ENCODE data around the gene ATP6V0A1. TPM values are rescaled to one million over a fixed set of nuclear protein-coding genes. Genes with fewer than 3 reads are reported as not detected.

ATP6V0A1 gene
- total and polyA plus RNA-seq, 2 of the 4 experiments (the other 2 are of a cell fraction), result 18.8 to 34.0 TPM

- Histone ChIP-seq H2AK5ac (ENCODE audit: low read depth, low read length) (peak overlapping the region; percentile 100), H3K4ac (ENCODE audit: low read depth, low read length) (peak overlapping the region; percentile 100), H3K9ac (ENCODE audit: low read depth, low read length) (peak overlapping the region; percentile 83), H3K56ac (ENCODE audit: extremely low read depth, insufficient read depth, low read length) (peak overlapping the region; percentile 98), H4K20me1 (ENCODE audit: insufficient read depth, low read length) (no peaks in the 10 kb centered on the region; the same call in 1 of the 2 replicates), H3K27ac (ENCODE audit: insufficient read depth, low read length) (peak overlapping the region; percentile 99), H4K91ac (ENCODE audit: insufficient read depth, low read depth, low read length) (peak overlapping the region; percentile 100), H3K9me3 (ENCODE audit: control insufficient read depth, insufficient read depth, low read length) (no peaks in the 10 kb centered on the region), H3K4me1 (ENCODE audit: control insufficient read depth, insufficient read depth, low read length) (peaks cover 59% of the 10 kb centered on the region), H3K9me1 (ENCODE audit: insufficient read depth, low read length) (peaks cover 34% of the 10 kb centered on the region), H3K14ac (replicated peaks; ENCODE audit: low read depth, low read length) (peak overlapping the region; percentile 99), H2BK20ac (ENCODE audit: low read depth, low read length) (peak overlapping the region; percentile 98), H2BK120ac (ENCODE audit: low read depth, low read length) (peak overlapping the region; percentile 100), H2BK15ac (ENCODE audit: low read depth, low read length) (peak overlapping the region; percentile 100; the same call in 2 of the 3 replicates), H2AK9ac (replicated peaks; ENCODE audit: low read depth, low read length, poor library complexity) (peak overlapping the region; percentile 100), H3K23ac (ENCODE audit: low read depth, low read length) (peak overlapping the region; percentile 99), H3K18ac (ENCODE audit: low read depth, low read length) (peak overlapping the region; percentile 97), H2BK5ac (ENCODE audit: low read depth, low read length, poor library complexity, severe bottlenecking) (peak overlapping the region; percentile 99), H3K27me3 (ENCODE audit: control insufficient read depth, insufficient read depth, low read length) (no peaks in the 10 kb centered on the region), H3K36me3 (ENCODE audit: control insufficient read depth, insufficient read depth, low read length) (peaks cover 2% of the 10 kb centered on the region; the same call in 1 of the 2 replicates), H4K8ac (ENCODE audit: low read depth in 2 of 2, low read length in 2 of 2) (peak overlapping the region; percentile 99 to 100), H3K79me1 (ENCODE audit: low read depth in 1 of 2, low read length in 2 of 2) (peaks cover 9 to 58% of the 10 kb centered on the region in 2 experiments; a peak in 3 of 4 replicates), H2AFZ (replicated peaks; ENCODE audit: low read length, poor library complexity) (peak overlapping the region; percentile 68), H4K5ac (ENCODE audit: low read depth, low read length) (peak overlapping the region; percentile 81), H3K4me3 (ENCODE audit: insufficient read depth, low read depth, low read length) (no peak overlapping the region), H3K4me2 (ENCODE audit: low read depth, low read length) (peak overlapping the region; percentile 39)
- 23% methylated on average over 4 of the region's 9 CpGs; no CpG with 5 or more reads in 1 of the 2 experiments for WGBS, 2 experiments (ENCODE audit: extremely low coverage in 2 of 2, insufficient read length in 1 of 2)
- ATAC-seq (ENCODE audit: low read depth) (peak; percentile 7), DNase-seq (no peak)
- TF ChIP-seq MAFK (IDR thresholded peaks at IDR 0.05; ENCODE audit: low read depth, low read length) (no peak), CTCF (conservative IDR thresholded peaks at IDR 0.05; ENCODE audit: low read depth, low read length) (0 out of 2 replicates have a peak, but pooled peaks have one; percentile 20)
- intact Hi-C loops (cut with micrococcal nuclease) (loop anchor here (2.0 to 10.0 kb wide), 2 partner anchors 98 to 386 kb away; partner anchors contain the start of gene CAVIN1), in situ Hi-C loops (cut with MboI; ENCODE audit: low sequenced_read_pairs) (loop anchor here (5.0 to 10.0 kb wide), 2 partner anchors 198 to 296 kb away; no protein-coding TSS in a partner anchor), dilution Hi-C loops (cut with HindIII; ENCODE audit: low sequenced_read_pairs, unreplicated experiment) (no loop called here)
- BruUV-seq (replicated peaks), result no TSS peak
- POLR2A ChIA-PET (ENCODE audit: unreplicated experiment), result interaction anchor here (0.8 to 4.2 kb wide), 4 partner anchors 16 to 554 kb away, joined by 3 to 17 read pairs (median 5); partner anchors contain the start of genes CAVIN1 and NAGLU
- CTCF ChIA-PET, result interaction anchor here (1.9 kb wide), 1 partner anchor 198 kb away, joined by 4 read pairs; no protein-coding TSS in a partner anchor
Observed at GRCh38 chr17:42520540-42520951, 61.9 kb downstream of the ATP6V0A1 start.

Measured in IMR-90 (cell line).